Spinal cord (tissue), 10 donors: ENCODE data around the gene FBXO10. TPM values are rescaled to one million over a fixed set of nuclear protein-coding genes. Genes with fewer than 3 reads are reported as not detected.
"Not testable (repeated sequence)": the region's sequence is repeated elsewhere in the genome, so short reads cannot be mapped to it uniquely, and the experiment has no call there.

Source experiments
- DNase-seq, 6 donors: peaks; one replicate each; pipeline versions ENCODE4 v3.0.0 to v3.0.0-alpha.2; 2013 to 2015; ENCODE audit warnings: low spot score in 6 of 6, low read depth in 4 of 6
- H3K27ac ChIP-seq: one replicate; pipeline ENCODE4 v1.5.1; 2013; ENCODE audit warnings: low read depth, low read length, control low read depth
- H3K27me3 ChIP-seq: one replicate; pipeline ENCODE4 v1.6.1; 2013; ENCODE audit warnings: low read length; ENCODE audit not compliant: control insufficient read depth, insufficient read depth
- H3K36me3 ChIP-seq: one replicate; pipeline ENCODE4 v1.6.1; 2013; ENCODE audit warnings: low read length; ENCODE audit not compliant: control insufficient read depth, insufficient read depth
- H3K4me1 ChIP-seq: one replicate; pipeline ENCODE4 v1.6.1; 2013; ENCODE audit warnings: low read length; ENCODE audit not compliant: control insufficient read depth, insufficient read depth
- H3K4me3 ChIP-seq: one replicate; pipeline ENCODE4 v1.5.1; 2013; ENCODE audit warnings: low read depth, low read length, control low read depth
- H3K9me3 ChIP-seq: one replicate; pipeline ENCODE4 v1.6.1; 2013; ENCODE audit warnings: low read length; ENCODE audit not compliant: control insufficient read depth, insufficient read depth
- WGBS: methylation state at CpG from one replicate; pipeline ENCODE4 v1.1.5; 2013; ENCODE audit warnings: missing lambda C conversion rate; ENCODE audit not compliant: insufficient coverage; 5-methylcytosine and 5-hydroxymethylcytosine counted together
- polyA plus RNA-seq, 2 donors: library from polyadenylated mRNA; unstranded; fragments of 120-200 nt; gene quantifications; one replicate each; pipeline ENCODE4 v1.2.1, GENCODE V29; 2013; ENCODE audit not compliant: insufficient read length in 2 of 2
- total RNA-seq, 2 donors: library from RNA; depleted of rRNA in 1 of 2; stranded (reverse); fragments of 120-200 nt in 1 of 2; fragments of >200 nt in 1 of 2; gene quantifications; one replicate each; pipeline versions ENCODE4 v1.2.3 to v1.2.4, GENCODE V29; 2013 to 2014
- donor health status: healthy.

Gene FBXO10
- total and polyA plus RNA-seq, 4 donors = 15.3 to 23.4 (median 17.3) TPM

DNA sequence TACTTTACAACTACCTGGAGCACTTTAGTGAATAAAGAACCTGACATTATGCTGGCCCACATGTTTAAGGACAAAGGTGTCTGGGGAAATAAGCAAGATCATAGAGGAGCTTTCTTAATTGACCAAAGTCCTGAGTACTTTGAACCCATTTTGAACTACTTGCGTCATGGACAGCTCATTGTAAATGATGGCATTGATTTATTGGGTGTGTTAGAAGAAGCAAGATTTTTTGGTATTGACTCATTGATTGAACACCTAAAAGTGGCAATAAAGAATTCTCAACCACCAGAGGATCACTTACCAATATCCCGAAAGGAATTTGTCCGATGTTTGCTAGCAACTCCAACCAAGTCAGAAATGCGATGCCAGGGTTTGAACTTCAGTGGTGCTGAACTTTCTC lies 98.7 kb downstream of the FBXO10 start:
- 93% methylated on average over 3 of the region's 4 CpGs for WGBS
- H3K27ac ChIP-seq, H3K36me3 ChIP-seq, H3K4me3 ChIP-seq, H3K27me3 ChIP-seq, H3K4me1 ChIP-seq, DNase-seq, H3K9me3 ChIP-seq: not testable (repeated sequence)

DNA sequence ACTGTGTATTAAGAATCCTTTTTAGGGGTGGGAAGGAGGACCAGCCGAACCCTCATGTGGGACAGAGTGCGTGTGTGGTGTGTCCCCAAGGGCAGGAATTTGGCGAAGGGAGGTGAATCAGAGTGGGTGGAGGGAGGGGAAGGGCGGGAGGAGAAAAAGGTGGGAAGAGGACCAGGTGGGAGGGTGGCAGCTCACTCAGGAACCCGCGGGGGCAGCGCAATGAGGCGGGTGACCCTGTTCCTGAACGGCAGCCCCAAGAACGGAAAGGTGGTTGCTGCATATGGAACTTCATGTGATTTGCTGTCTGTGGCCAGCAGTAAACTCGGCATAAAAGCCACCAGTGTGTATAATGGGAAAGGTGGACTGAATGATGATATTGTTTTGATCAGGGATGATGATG lies 99.2 kb downstream of the FBXO10 start:
- no peaks in the 10 kb centered on the region for H3K36me3 ChIP-seq
- 82% methylated on average over 11 of the region's 11 CpGs for WGBS

DNA sequence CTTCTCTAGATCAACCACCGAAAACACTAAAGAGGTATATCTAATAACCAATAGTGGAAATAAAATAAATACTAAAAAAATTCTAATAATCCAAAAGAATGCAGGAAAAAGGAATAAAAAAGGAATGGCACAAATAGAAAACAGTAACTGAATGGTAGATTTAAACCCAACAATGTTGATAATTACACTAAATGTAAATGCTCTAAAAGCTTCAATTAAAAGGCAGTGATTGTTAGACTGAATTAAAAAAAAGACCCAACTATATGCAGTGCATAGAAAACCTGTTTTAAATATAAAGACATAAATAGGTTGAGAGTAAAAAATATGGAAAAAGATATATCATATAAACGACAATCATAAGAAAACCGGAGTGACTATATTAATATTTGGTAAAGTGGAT lies 101.7 kb downstream of the FBXO10 start:
- no CpG with 5 or more reads among the region's 3 CpGs for WGBS

More for the DNA sequence above, 99.2 kb downstream of the FBXO10 start:
- Histone ChIP-seq H3K4me1 (peaks cover 3% of the 10 kb centered on the region), H3K4me3 (no peak overlapping the region), H3K27ac (no peak overlapping the region), H3K9me3 (peaks cover 3% of the 10 kb centered on the region), H3K27me3 (no peaks in the 10 kb centered on the region)
- DNase-seq = no peak

DNA sequence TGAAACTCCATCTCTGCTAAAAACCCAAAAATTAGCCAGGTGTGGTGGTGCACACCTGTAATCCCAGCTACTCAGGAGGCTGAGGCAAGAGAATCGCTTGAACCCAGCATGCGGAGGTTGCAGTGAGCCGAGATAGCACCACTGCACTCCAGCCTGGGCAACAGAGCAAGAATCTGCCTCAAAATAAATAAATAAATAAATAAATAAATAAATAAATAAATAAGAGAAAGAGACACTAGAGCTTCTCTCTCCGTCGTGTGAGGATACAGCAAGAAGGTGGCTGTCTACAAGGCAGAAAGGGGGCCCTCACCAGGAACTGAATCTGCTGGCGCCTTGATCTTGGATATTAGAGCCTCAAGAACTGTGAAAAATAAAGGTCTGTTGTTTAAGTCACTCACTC lies 102.2 kb downstream of the FBXO10 start:
- H3K9me3 ChIP-seq, H3K4me1 ChIP-seq, H3K36me3 ChIP-seq, H3K27ac ChIP-seq, H3K27me3 ChIP-seq, H3K4me3 ChIP-seq, DNase-seq: not testable (repeated sequence)
- 33% methylated on average over 3 of the region's 6 CpGs for WGBS

More for the DNA sequence above, 101.7 kb downstream of the FBXO10 start:
- Histone ChIP-seq H3K27me3 (no peaks in the 10 kb centered on the region), H3K9me3 (peaks cover 3% of the 10 kb centered on the region), H3K4me1 (peaks cover 3% of the 10 kb centered on the region), H3K27ac (no peak overlapping the region), H3K4me3 (no peak overlapping the region), H3K36me3 (no peaks in the 10 kb centered on the region)
- DNase-seq = no peak

DNA sequence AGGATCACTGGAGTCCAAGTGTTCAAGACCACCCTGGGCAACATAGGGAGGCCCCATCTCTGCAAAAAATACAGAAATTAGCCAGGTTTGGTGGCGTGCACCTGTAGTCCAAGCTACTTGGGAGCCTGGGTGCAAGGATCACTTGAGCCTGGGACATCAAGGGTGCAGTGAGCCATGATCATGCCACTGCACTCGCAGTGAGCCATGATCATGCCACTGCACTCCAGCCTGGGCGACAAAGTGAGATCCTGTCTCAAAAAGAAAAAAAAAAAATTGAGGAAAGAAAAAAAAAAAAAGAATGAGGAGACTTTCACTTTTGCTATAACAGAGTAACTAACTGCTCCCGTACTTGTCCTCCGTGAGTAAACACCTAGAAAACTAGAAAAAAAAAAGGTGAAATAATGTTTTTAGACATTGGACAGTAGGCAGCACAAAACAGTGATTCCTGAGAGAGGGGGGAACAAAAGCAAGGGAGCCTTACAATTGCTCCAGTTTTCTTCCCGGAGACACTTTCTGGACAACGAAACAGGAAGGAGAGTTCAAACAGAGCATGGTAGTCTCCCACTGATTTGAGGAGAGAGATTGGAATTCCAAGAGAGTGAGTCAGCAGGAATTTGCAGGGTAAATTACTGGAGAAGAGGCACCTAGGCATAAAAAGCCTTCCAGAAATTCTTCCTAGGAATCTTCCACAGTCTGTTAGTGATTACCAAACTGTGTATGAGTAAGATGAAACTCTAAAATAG lies 104.1 kb downstream of the FBXO10 start:
- 30% methylated on average over 5 of the region's 7 CpGs for WGBS
- Histone ChIP-seq H3K27me3 (no peaks in the 10 kb centered on the region), H3K9me3 (peaks cover 3% of the 10 kb centered on the region), H3K4me3 (no peak overlapping the region), H3K36me3 (no peaks in the 10 kb centered on the region), H3K4me1 (peaks cover 3% of the 10 kb centered on the region), H3K27ac (peak overlapping the region; percentile 75)
- DNase-seq = peak in 1 of 6 donors; percentile 63

DNA sequence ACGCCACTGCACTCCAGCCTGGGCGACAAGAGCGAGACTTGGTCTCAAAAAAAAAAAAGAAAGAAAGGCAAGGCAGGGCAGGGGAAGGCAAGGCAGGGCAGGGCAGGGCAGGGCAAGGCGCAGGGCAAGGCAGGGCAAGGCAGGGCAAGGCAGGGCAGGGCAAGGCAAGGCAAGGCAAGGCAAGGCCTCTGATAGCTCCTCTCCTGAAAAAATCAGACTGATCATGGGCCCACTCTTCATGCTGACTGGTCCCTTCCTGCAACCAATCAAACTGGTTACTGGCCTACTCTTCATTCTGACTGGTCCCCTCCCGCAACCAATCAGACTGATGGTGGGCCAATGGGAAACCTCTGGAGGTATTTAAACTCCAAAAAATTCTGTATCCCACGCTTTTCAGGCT lies 107.6 kb downstream of the FBXO10 start:
- H3K27ac ChIP-seq = no peak overlapping the region
- no peak for DNase-seq
- H3K4me1 ChIP-seq = peaks cover 14% of the 10 kb centered on the region
- no peak overlapping the region for H3K4me3 ChIP-seq
- 91% methylated on average over 6 of the region's 6 CpGs for WGBS
- no peaks in the 10 kb centered on the region for H3K27me3 ChIP-seq
- H3K36me3 ChIP-seq = no peaks in the 10 kb centered on the region
- H3K9me3 ChIP-seq = no peaks in the 10 kb centered on the region

DNA sequence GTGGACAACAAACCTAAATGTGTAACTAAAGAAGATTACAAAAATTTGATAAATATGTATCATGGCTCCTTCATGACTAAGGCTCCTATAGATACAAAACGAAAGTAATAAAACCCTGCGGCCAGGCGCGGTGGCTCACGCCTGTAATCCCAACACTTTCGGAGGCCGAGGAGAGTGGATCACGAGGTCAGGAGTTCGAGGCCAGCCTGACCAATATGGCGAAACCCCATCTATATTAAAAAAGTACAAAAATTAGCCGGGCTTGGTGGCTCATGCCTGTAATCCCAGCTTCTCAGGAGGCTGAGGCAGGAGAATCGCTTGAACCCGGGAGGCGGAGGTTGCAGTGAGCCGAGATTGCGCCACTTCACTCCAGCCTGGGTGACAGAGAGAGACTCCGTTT lies 108.7 kb downstream of the FBXO10 start:
- H3K36me3 ChIP-seq, H3K4me3 ChIP-seq, DNase-seq, H3K27ac ChIP-seq, H3K27me3 ChIP-seq, H3K9me3 ChIP-seq: not testable (repeated sequence)
- peaks cover 14% of the 10 kb centered on the region for H3K4me1 ChIP-seq
- 100% methylated on average over 6 of the region's 17 CpGs for WGBS

DNA sequence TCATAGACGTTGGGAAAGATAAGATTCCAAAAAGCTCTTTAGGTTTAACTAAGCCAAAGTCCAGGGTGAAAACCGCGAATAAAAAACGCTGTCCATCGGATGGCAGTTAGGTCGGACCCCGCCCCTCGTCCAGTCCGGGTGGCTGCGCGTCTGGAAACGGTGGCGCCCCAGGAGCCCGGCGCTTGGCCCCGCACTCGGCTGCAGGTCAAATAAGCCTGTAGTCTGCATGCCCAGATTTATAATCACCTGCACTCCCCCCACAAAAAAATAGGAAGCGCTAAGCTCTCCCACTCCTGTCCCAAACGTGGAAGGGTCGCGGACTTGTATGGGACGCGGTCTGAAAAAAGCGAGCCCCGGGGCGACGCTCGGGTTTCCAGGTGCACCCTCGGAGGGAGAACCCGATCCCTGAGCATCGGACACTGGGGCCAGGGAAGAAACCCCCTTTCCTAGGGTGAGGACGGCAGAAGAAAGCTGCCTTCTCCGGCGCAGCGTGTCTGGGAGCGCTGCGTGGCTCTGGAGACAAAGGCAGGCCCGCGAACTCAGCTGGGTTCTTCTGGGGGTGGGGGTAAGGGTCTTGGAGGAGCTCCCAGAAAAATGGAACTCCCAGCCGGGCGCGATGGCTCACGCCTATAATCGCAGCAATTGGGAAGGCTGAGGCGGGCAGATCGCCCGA lies 110.0 kb downstream of the FBXO10 start:
- Histone ChIP-seq H3K27ac (peak overlapping the region; percentile 100), H3K4me3 (peak overlapping the region; percentile 98), H3K9me3 (no peaks in the 10 kb centered on the region), H3K4me1 (peaks cover 19% of the 10 kb centered on the region), H3K27me3 (no peaks in the 10 kb centered on the region), H3K36me3 (no peaks in the 10 kb centered on the region)
- under 1% methylated on average over 46 of the region's 47 CpGs for WGBS
- peak; percentile 19 to 95 (median 64) for DNase-seq

DNA sequence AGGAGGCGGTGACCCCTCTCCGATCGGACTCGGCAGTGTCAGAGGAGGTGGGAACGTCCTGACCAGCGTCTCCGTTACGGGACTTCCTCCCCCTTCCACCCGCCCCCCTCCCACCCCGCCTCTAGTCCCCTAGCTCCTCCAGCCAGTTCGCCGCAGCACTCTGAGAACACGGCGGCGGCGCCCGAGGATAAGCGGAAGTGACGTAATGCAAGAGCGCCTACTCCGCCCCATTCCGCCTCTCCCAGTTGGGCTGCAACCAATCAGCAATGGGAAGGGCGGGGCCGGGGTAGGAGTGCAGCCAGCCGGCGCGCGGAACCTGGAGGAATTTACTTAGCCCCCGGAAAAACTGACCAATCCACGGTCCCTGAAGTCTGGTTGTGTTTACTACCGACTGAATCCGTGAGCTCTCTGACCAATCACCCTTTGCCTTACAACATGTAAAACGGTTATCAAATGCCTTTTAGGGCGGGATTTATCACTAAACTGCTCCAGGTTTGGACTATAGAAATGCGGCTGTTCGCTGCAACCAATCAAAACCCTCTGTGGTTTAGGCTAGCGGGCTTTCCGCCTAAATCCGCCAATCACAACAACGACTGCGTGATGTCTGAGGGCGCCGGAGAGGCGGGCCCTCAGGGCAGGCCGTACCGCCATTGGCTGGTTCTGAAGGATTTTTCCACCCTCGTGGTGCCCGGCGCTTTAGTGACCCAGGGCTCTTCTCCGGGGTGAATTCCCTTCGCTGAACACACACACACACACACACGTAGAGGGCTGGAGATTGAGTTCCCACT lies 110.7 kb downstream of the FBXO10 start, which contains the start of gene ZBTB5:
ZBTB5 (minus strand) TSS at position 202 of the 788 bp plus-strand sequence. CDS start 22,899 bp downstream, outside the sequence.
- DNase-seq = peak; percentile 97 to 100 (median 99)
- Histone ChIP-seq H3K27ac (peak within 1 kb of the TSS; percentile 100), H3K9me3 (no peaks in the 10 kb centered on the region), H3K36me3 (no peaks in the 10 kb centered on the region), H3K4me3 (peak within 1 kb of the TSS; percentile 98), H3K27me3 (no peaks in the 10 kb centered on the region), H3K4me1 (peaks cover 19% of the 10 kb centered on the region)
- 0% methylated on average over 37 of the region's 52 CpGs for WGBS
